Thyroid gland (tissue), 4 donors: ENCODE measurements around the gene CNTNAP4. TPM values are rescaled to one million over a fixed set of nuclear protein-coding genes. Genes with fewer than 3 reads are reported as not detected.

Source experiments
- DNase-seq, 2 donors: peaks; one replicate each; pipeline ENCODE4 v3.0.0-alpha.2; 2019
- H3K27ac ChIP-seq, 3 donors: fragments of 200-600 bp; sonication (generic); 1 replicate in 2 of 3; 2 replicates in 1 of 3; pipeline ENCODE4 v1.5.1; 2016 to 2019; ENCODE audit warnings: mild to moderate bottlenecking in 1 of 3, moderate library complexity in 1 of 3
- H3K27me3 ChIP-seq: fragments of 200-600 bp; sonication (generic); one replicate; pipeline ENCODE4 v1.5.1; 2019
- H3K36me3 ChIP-seq, 2 donors: fragments of 200-600 bp; sonication (generic); one replicate each; pipeline ENCODE4 v1.5.1; 2016 to 2019
- H3K4me1 ChIP-seq, 2 donors: fragments of 200-600 bp; sonication (generic); one replicate each; pipeline ENCODE4 v1.5.1; 2017 to 2019
- H3K4me3 ChIP-seq, 3 donors: fragments of 200-600 bp; sonication (generic); replicated peaks in 1 of 3; 1 replicate in 2 of 3; 2 replicates in 1 of 3; pipeline ENCODE4 v1.5.1; 2016; ENCODE audit warnings: mild to moderate bottlenecking in 1 of 3
- H3K9me3 ChIP-seq: fragments of 200-600 bp; sonication (generic); one replicate; pipeline ENCODE4 v1.5.1; 2017
- POLR2A ChIP-seq, 2 donors: fragments of 450-650 bp; IDR thresholded peaks; one replicate each; pipeline ENCODE4 v1.6.1; 2017; ENCODE audit warnings: antibody characterized with exemption in 2 of 2, mild to moderate bottlenecking in 2 of 2, moderate library complexity in 1 of 2
- WGBS, 2 donors: methylation state at CpG; one replicate each; pipeline ENCODE4 v1.1.5; 2017; 5-methylcytosine and 5-hydroxymethylcytosine counted together
- intact Hi-C: fragments of 100-400 bp; cut with DNase I; formaldehyde crosslinking; loops from one replicate; pipeline ENCODE4 v1.15.1; 2023
- total RNA-seq, 4 donors: library from RNA; depleted of rRNA; stranded (reverse); fragments of >200 nt; gene quantifications; one replicate each; pipeline ENCODE4 v1.2.3, GENCODE V29; 2016
- TF ChIP-seq, protein P1 (sequence below), 6 experiments: fragments of 200-600 bp in 3 of 6; fragments of 450-650 bp in 3 of 6; sonication (generic) in 3 of 6; IDR thresholded peaks; one replicate each; pipeline ENCODE4 v1.5.1; 2016 to 2019; ENCODE audit warnings: antibody characterized with exemption in 6 of 6, mild to moderate bottlenecking in 2 of 6, inconsistent platforms in 1 of 6, moderate library complexity in 1 of 6

CNTNAP4 gene
- not detected for total RNA-seq

DNA sequence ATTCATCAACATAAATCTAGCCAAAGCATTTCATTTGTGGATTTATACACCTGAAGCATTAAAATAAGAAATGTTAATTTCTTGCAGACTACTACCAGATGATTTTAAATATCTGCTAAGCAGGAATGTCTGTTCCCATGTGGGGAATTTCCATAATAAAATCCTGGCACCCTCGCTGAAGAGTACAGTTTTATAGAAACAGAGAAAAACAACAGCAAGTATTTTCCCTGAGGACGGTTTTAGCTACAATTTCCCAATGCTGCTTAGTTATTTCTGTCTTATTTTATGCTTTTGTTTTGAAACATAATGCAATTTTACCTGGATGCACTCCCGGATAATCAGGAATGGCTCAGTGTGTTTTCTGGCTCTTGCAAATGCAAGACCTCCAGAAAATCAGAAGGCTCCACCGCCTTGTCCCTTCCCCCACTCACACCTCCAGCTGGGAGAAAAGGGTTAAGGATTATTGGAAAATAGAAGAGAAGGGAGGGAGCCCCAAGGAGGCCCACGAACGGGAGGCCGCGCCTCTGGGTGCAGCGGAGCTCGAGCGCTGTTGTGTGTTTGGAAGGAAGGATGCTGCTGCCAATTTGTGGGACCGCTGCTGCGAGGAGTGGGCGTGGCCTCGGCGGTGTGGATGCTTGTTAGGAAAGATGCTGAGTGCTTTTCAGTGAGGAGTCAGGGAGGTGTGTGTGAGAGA lies at the start of gene CNTNAP4:
Gene CNTNAP4 (plus strand): TSS at position 657 of the 694 bp plus-strand sequence. CDS start 262 bp downstream, outside the sequence.
- DNase-seq, result no peak
- Histone ChIP-seq H3K27me3 (no peaks in the 10 kb centered on the region), H3K4me3 (no peak within 1 kb of the TSS)

GRCh38 chr16:76228546-76229146 lies 48.6 kb upstream of the CNTNAP4 start:
- WGBS, 2 donors, result 93 to 95% methylated on average over 2 of the region's 2 CpGs
- H3K27me3 ChIP-seq, result no peaks in the 10 kb centered on the region
- H3K4me1 ChIP-seq, result no peaks in the 10 kb centered on the region
- H3K27ac ChIP-seq, result no peak overlapping the region
- no peak overlapping the region for H3K4me3 ChIP-seq
- no peaks in the 10 kb centered on the region for H3K9me3 ChIP-seq
- intact Hi-C loops, result no loop called here
- DNase-seq, result no peak
- H3K36me3 ChIP-seq, result no peaks in the 10 kb centered on the region
- TF ChIP-seq, protein P1, sequence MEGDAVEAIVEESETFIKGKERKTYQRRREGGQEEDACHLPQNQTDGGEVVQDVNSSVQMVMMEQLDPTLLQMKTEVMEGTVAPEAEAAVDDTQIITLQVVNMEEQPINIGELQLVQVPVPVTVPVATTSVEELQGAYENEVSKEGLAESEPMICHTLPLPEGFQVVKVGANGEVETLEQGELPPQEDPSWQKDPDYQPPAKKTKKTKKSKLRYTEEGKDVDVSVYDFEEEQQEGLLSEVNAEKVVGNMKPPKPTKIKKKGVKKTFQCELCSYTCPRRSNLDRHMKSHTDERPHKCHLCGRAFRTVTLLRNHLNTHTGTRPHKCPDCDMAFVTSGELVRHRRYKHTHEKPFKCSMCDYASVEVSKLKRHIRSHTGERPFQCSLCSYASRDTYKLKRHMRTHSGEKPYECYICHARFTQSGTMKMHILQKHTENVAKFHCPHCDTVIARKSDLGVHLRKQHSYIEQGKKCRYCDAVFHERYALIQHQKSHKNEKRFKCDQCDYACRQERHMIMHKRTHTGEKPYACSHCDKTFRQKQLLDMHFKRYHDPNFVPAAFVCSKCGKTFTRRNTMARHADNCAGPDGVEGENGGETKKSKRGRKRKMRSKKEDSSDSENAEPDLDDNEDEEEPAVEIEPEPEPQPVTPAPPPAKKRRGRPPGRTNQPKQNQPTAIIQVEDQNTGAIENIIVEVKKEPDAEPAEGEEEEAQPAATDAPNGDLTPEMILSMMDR (IDR thresholded peaks at IDR 0.05), result no peak
- no peak for TF ChIP-seq POLR2A (IDR thresholded peaks at IDR 0.05)

More for the DNA sequence above, at the start of gene CNTNAP4:
- H3K4me1 ChIP-seq, result no peaks in the 10 kb centered on the region
- WGBS, 2 donors, result 8 to 10% methylated on average over 16 of the region's 16 CpGs
- TF ChIP-seq, protein P1 (IDR thresholded peaks at IDR 0.05), result no peak
- no peak for TF ChIP-seq POLR2A (IDR thresholded peaks at IDR 0.05)
- no peak within 1 kb of the TSS for H3K27ac ChIP-seq
- H3K36me3 ChIP-seq, result no peaks in the 10 kb centered on the region
- intact Hi-C loops, result no loop called here
- no peaks in the 10 kb centered on the region for H3K9me3 ChIP-seq

GRCh38 chr16:76232704-76233103 lies 44.5 kb upstream of the CNTNAP4 start:
- Histone ChIP-seq H3K9me3 (no peaks in the 10 kb centered on the region), H3K4me1 (no peaks in the 10 kb centered on the region), H3K27ac (no peak overlapping the region), H3K4me3 (no peak overlapping the region), H3K27me3 (no peaks in the 10 kb centered on the region), H3K36me3 (no peaks in the 10 kb centered on the region)
- intact Hi-C loops, result no loop called here
- WGBS, 2 donors, result 73 to 78% methylated on average over 5 of the region's 5 CpGs
- no peak for TF ChIP-seq POLR2A (IDR thresholded peaks at IDR 0.05)
- TF ChIP-seq, protein P1 (IDR thresholded peaks at IDR 0.05), result no peak
- DNase-seq, result no peak

DNA sequence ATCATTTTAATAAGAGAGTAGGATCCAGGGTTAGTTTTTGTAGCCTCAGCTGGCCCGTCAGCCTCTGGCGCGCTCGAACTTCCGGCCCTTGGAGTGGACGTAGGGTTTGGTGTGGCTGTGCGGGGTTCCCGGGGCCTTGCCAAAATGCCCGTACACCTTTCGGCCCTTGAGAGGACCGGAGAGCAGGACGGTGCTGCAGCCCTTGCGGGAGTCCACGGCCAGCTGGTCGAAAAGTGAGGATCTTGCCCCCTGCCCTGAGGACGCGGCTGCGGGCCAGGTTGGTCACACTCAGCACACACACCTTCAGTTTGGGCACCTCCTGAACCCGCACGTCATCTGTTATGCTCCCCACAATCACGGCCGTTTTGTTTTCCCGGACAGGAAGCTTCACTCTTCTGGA lies 42.2 kb upstream of the CNTNAP4 start:
- no peak overlapping the region for H3K4me3 ChIP-seq
- WGBS, 2 donors, result 95% methylated on average over 23 of the region's 23 CpGs
- H3K4me1 ChIP-seq, result no peaks in the 10 kb centered on the region
- H3K9me3 ChIP-seq, result no peaks in the 10 kb centered on the region
- TF ChIP-seq, protein P1 (IDR thresholded peaks at IDR 0.05), result no peak
- no peak for TF ChIP-seq POLR2A (IDR thresholded peaks at IDR 0.05)
- H3K27ac ChIP-seq, result no peak overlapping the region
- intact Hi-C loops, result no loop called here
- DNase-seq, result no peak
- no peaks in the 10 kb centered on the region for H3K27me3 ChIP-seq
- no peaks in the 10 kb centered on the region for H3K36me3 ChIP-seq

DNA sequence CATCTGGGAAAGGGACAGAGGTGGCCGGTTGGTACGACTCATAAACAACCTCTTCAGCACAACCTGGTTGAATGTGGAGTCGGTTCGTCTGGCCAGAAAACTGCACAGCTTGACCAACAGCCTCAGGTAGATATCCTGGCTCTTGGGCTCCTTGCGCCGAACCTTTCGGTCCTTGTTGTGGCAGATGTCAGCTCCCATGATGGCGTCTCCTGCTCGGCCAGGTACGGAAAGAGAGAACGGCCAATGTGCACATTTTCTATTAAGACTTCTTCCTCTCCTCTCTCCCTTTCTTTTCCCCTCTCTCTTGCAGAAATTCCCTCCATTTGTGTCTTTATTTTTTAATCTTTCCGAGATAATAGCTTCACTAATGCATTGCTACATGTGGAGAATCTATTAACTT lies 41.8 kb upstream of the CNTNAP4 start:
- no peak overlapping the region for H3K4me3 ChIP-seq
- no peak for DNase-seq
- 94% methylated on average over 12 of the region's 12 CpGs for WGBS, 2 donors
- H3K4me1 ChIP-seq, result no peaks in the 10 kb centered on the region
- no peak overlapping the region for H3K27ac ChIP-seq
- TF ChIP-seq POLR2A (IDR thresholded peaks at IDR 0.05), result no peak
- TF ChIP-seq, protein P1 (IDR thresholded peaks at IDR 0.05), result no peak
- H3K36me3 ChIP-seq, result no peaks in the 10 kb centered on the region
- intact Hi-C loops, result no loop called here
- no peaks in the 10 kb centered on the region for H3K27me3 ChIP-seq
- H3K9me3 ChIP-seq, result no peaks in the 10 kb centered on the region
